Measurements from ENCODE around the gene ITM2C.

Gene ITM2C

DNA sequence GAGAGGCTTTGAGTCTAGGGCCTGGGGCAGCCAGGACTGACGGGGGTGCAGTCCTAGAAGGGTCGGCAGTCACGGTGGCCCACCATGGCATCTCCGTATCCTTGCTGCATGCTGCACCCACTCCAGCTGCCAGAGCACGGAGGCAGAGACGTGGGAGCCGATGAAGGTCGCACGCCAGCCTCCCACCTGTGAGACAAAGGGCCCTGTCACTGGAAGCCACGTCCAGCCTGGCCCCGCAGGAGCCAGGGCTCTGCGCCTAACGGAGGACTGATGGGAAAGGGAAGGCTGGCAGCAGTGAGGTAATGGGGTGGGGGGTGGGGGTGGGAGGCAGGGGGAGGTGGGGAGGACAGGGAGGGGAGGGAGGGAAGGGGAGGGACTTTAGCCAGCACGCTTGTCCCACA lies 21.9 kb downstream of the ITM2C start:
- H3K36me3 ChIP-seq (ENCODE audit: control insufficient read depth, low read length): no peaks in the 10 kb centered on the region
- H3K9me2 ChIP-seq (replicated peaks; ENCODE audit: control insufficient read depth, low read length): no peaks in the 10 kb centered on the region
- no peaks in the 10 kb centered on the region for H3K79me2 ChIP-seq (ENCODE audit: control insufficient read depth, low read length)
- H3K4me3 ChIP-seq (ENCODE audit: low read length): no peak overlapping the region
- H4K20me1 ChIP-seq (ENCODE audit: control insufficient read depth, insufficient read depth, low read depth, low read length): no peaks in the 10 kb centered on the region
- peaks cover 9% of the 10 kb centered on the region; the same call in 1 of the 2 replicates for H3K27me3 ChIP-seq (ENCODE audit: control insufficient read depth, low read length)
- TF ChIP-seq EZH2phosphoT487 (IDR thresholded peaks at IDR 0.05; ENCODE audit: borderline replicate concordance, low read length): no peak
- TF ChIP-seq, protein P1, sequence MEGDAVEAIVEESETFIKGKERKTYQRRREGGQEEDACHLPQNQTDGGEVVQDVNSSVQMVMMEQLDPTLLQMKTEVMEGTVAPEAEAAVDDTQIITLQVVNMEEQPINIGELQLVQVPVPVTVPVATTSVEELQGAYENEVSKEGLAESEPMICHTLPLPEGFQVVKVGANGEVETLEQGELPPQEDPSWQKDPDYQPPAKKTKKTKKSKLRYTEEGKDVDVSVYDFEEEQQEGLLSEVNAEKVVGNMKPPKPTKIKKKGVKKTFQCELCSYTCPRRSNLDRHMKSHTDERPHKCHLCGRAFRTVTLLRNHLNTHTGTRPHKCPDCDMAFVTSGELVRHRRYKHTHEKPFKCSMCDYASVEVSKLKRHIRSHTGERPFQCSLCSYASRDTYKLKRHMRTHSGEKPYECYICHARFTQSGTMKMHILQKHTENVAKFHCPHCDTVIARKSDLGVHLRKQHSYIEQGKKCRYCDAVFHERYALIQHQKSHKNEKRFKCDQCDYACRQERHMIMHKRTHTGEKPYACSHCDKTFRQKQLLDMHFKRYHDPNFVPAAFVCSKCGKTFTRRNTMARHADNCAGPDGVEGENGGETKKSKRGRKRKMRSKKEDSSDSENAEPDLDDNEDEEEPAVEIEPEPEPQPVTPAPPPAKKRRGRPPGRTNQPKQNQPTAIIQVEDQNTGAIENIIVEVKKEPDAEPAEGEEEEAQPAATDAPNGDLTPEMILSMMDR (IDR thresholded peaks at IDR 0.05; ENCODE audit: low read depth, low read length, poor library complexity, severe bottlenecking): no peak
- no peaks in the 10 kb centered on the region for H3K9me3 ChIP-seq (ENCODE audit: control insufficient read depth, insufficient read depth, low read length)
- H3F3A ChIP-seq (ENCODE audit: control insufficient read depth, insufficient read depth): no peaks in the 10 kb centered on the region
- H3K27ac ChIP-seq (ENCODE audit: low read depth, low read length): no peak overlapping the region
- H3K4me2 ChIP-seq (ENCODE audit: low read length): no peak overlapping the region
- H3K4me1 ChIP-seq (ENCODE audit: control insufficient read depth, low read length): peaks cover 6% of the 10 kb centered on the region

DNA sequence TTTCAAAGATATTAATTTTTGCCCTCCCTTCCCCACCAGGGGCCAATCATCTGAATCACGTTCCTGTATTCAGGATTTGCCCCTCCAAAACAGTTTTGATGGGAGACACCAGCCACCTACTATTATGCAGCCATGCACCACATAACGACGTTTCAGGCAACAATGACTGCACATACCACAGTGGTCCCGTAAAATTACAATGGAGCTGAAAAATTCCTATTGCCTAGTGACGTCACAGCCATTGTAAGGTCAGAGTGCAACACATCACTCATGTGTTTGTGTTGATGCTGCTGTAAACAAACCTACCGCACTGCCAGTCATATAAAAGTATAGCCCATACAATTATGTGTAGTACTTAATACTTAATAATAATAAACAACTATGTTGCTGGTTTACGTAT lies 22.6 kb downstream of the ITM2C start:
- Histone ChIP-seq H4K20me1 (ENCODE audit: control insufficient read depth, insufficient read depth, low read depth, low read length) (no peaks in the 10 kb centered on the region), H3K4me1 (ENCODE audit: control insufficient read depth, low read length) (peaks cover 6% of the 10 kb centered on the region), H3K4me2 (ENCODE audit: low read length) (no peak overlapping the region), H3K9me3 (ENCODE audit: control insufficient read depth, insufficient read depth, low read length) (no peaks in the 10 kb centered on the region), H3K79me2 (ENCODE audit: control insufficient read depth, low read length) (no peaks in the 10 kb centered on the region), H3K27me3 (ENCODE audit: control insufficient read depth, low read length) (peaks cover 12% of the 10 kb centered on the region; the same call in 1 of the 2 replicates), H3K36me3 (ENCODE audit: control insufficient read depth, low read length) (no peaks in the 10 kb centered on the region), H3F3A (ENCODE audit: control insufficient read depth, insufficient read depth) (no peaks in the 10 kb centered on the region), H3K4me3 (ENCODE audit: low read length) (no peak overlapping the region), H3K27ac (ENCODE audit: low read depth, low read length) (no peak overlapping the region), H3K9me2 (replicated peaks; ENCODE audit: control insufficient read depth, low read length) (no peaks in the 10 kb centered on the region)
- TF ChIP-seq EZH2phosphoT487 (IDR thresholded peaks at IDR 0.05; ENCODE audit: borderline replicate concordance, low read length): no peak
- TF ChIP-seq, protein P1 (IDR thresholded peaks at IDR 0.05; ENCODE audit: low read depth, low read length, poor library complexity, severe bottlenecking): no peak

DNA sequence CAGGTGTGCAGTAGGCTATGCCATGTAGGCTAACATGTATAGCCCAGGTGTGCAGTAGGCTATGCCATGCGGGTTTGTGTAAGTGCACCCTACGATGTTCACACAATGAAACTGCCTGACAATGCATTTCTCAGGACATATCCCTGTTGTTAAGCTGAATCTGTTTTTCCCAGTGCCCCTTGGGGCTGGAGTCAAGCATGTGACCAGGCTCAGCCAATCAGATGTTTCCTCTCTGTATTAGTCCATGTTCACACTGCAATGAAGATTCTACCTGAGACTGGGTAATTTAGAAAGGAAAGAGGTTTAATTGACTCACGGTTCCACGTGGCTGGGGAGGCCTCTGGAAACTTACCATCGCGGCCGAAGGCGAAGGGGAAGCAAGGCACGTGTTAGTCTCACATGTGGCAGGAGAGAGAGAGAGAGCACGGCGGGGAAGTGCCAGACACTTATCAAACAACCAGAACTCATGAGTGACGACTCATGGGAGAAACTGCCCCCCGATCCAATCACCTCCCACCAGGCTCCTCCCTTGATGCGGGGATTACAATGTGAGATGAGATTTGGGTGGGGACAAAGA lies 24.2 kb downstream of the ITM2C start:
- H3K4me1 ChIP-seq (ENCODE audit: control insufficient read depth, low read length): peaks cover 9% of the 10 kb centered on the region

More for the DNA sequence above, 24.2 kb downstream of the ITM2C start:
- Histone ChIP-seq H3K9me2 (replicated peaks; ENCODE audit: control insufficient read depth, low read length) (no peaks in the 10 kb centered on the region), H3K9me3 (ENCODE audit: control insufficient read depth, insufficient read depth, low read length) (no peaks in the 10 kb centered on the region), H3F3A (ENCODE audit: control insufficient read depth, insufficient read depth) (no peaks in the 10 kb centered on the region), H3K27ac (ENCODE audit: low read depth, low read length) (no peak overlapping the region), H3K36me3 (ENCODE audit: control insufficient read depth, low read length) (no peaks in the 10 kb centered on the region), H4K20me1 (ENCODE audit: control insufficient read depth, insufficient read depth, low read depth, low read length) (no peaks in the 10 kb centered on the region), H3K79me2 (ENCODE audit: control insufficient read depth, low read length) (no peaks in the 10 kb centered on the region), H3K27me3 (ENCODE audit: control insufficient read depth, low read length) (peaks cover 14% of the 10 kb centered on the region; the same call in 1 of the 2 replicates), H3K4me3 (ENCODE audit: low read length) (no peak overlapping the region), H3K4me2 (ENCODE audit: low read length) (no peak overlapping the region)
- TF ChIP-seq, protein P1 (IDR thresholded peaks at IDR 0.05; ENCODE audit: low read depth, low read length, poor library complexity, severe bottlenecking): no peak
- no peak for TF ChIP-seq EZH2phosphoT487 (IDR thresholded peaks at IDR 0.05; ENCODE audit: borderline replicate concordance, low read length)
